Renal cortex interstitium (tissue), 15 donors: ENCODE measurements around the gene MTCH2. TPM values are rescaled to one million over a fixed set of nuclear protein-coding genes. Genes with fewer than 3 reads are reported as not detected.
A peak's percentile ranks its signal among the peaks of the same experiment; 100 is the strongest.
"Not testable (repeated sequence)": the region's sequence is repeated elsewhere in the genome, so short reads cannot be mapped to it uniquely, and the experiment has no call there.

Source experiments
- DNase-seq, 11 donors: peaks; one replicate each; pipeline ENCODE4 v3.0.0-alpha.2; 2013; ENCODE audit warnings: low read depth in 9 of 11, low spot score in 4 of 11; ENCODE audit errors: extremely low read depth in 1 of 11
- long read RNA-seq, 16 experiments: transcript quantifications; one replicate each; lab custom pipeline, GENCODE V29; 2026
- polyA plus RNA-seq, 3 donors: library from polyadenylated mRNA; unstranded; fragments of 120-200 nt; gene quantifications; one replicate each; pipeline ENCODE4 v1.2.1, GENCODE V29; 2013; ENCODE audit not compliant: insufficient read length in 3 of 3

The MTCH2 gene
- polyA plus RNA-seq = 100 to 1,000 TPM; 107 to 130 (median 124) TPM
- long read RNA-seq, donor 1, transcript MTCH2-201 (13 exons, 2,587 nt) = major isoform, 20 of 22 reads
- long read RNA-seq, donor 1, partial matches to known transcripts = 0 of 22 reads
- long read RNA-seq, donor 1, other reads (novel, unspliced or antisense) = 0 of 22 reads
- long read RNA-seq, donor 2, transcript MTCH2-201 (13 exons, 2,587 nt) = major isoform, 19 of 36 reads
- long read RNA-seq, donor 2, partial matches to known transcripts = 15 of 36 reads
- long read RNA-seq, donor 2, other reads (novel, unspliced or antisense) = 0 of 36 reads
- long read RNA-seq, donor 3, transcript MTCH2-201 (13 exons, 2,587 nt) = major isoform, 36 of 51 reads
- long read RNA-seq, donor 3, partial matches to known transcripts = 7 of 51 reads
- long read RNA-seq, donor 3, other reads (novel, unspliced or antisense) = 7 of 51 reads
- long read RNA-seq, donor 4, transcript MTCH2-201 (13 exons, 2,587 nt) = major isoform, 25 of 30 reads
- long read RNA-seq, donor 4, partial matches to known transcripts = 5 of 30 reads
- long read RNA-seq, donor 4, other reads (novel, unspliced or antisense) = 0 of 30 reads
- long read RNA-seq, donor 5 = 0 reads
- long read RNA-seq, donor 6, transcript MTCH2-201 (13 exons, 2,587 nt) = major isoform, 23 of 30 reads
- long read RNA-seq, donor 6, partial matches to known transcripts = 6 of 30 reads
- long read RNA-seq, donor 6, other reads (novel, unspliced or antisense) = 0 of 30 reads
- long read RNA-seq, donor 7, transcript MTCH2-201 (13 exons, 2,587 nt) = major isoform, 28 of 42 reads
- long read RNA-seq, donor 7, partial matches to known transcripts = 14 of 42 reads
- long read RNA-seq, donor 7, other reads (novel, unspliced or antisense) = 0 of 42 reads
- long read RNA-seq, donor 8, transcript MTCH2-201 (13 exons, 2,587 nt) = major isoform, 55 of 81 reads
- long read RNA-seq, donor 8, partial matches to known transcripts = 14 of 81 reads
- long read RNA-seq, donor 8, other reads (novel, unspliced or antisense) = 9 of 81 reads
- long read RNA-seq, donor 9, transcript MTCH2-201 (13 exons, 2,587 nt) = major isoform, 20 of 50 reads
- long read RNA-seq, donor 9, partial matches to known transcripts = 29 of 50 reads
- long read RNA-seq, donor 9, other reads (novel, unspliced or antisense) = 0 of 50 reads
- long read RNA-seq, donor 10, transcript MTCH2-201 (13 exons, 2,587 nt) = major isoform, 24 of 92 reads
- long read RNA-seq, donor 10, partial matches to known transcripts = 65 of 92 reads
- long read RNA-seq, donor 10, other reads (novel, unspliced or antisense) = 0 of 92 reads
- long read RNA-seq, donor 11, transcript MTCH2-201 (13 exons, 2,587 nt) = major isoform, 23 of 28 reads
- long read RNA-seq, donor 11, partial matches to known transcripts = 5 of 28 reads
- long read RNA-seq, donor 11, other reads (novel, unspliced or antisense) = 0 of 28 reads
- long read RNA-seq, donor 12, transcript MTCH2-201 (13 exons, 2,587 nt) = major isoform, 7 of 18 reads
- long read RNA-seq, donor 12, partial matches to known transcripts = 10 of 18 reads
- long read RNA-seq, donor 12, other reads (novel, unspliced or antisense) = 0 of 18 reads
- long read RNA-seq, donor 13 = 0 reads
- long read RNA-seq, donor 14, transcript MTCH2-201 (13 exons, 2,587 nt) = major isoform, 22 of 70 reads
- long read RNA-seq, donor 14, partial matches to known transcripts = 46 of 70 reads
- long read RNA-seq, donor 14, other reads (novel, unspliced or antisense) = 0 of 70 reads
- long read RNA-seq, donor 15, transcript MTCH2-201 (13 exons, 2,587 nt) = major isoform, 11 of 16 reads
- long read RNA-seq, donor 15, partial matches to known transcripts = 5 of 16 reads
- long read RNA-seq, donor 15, other reads (novel, unspliced or antisense) = 0 of 16 reads
- long read RNA-seq, donor 16, transcript MTCH2-201 (13 exons, 2,587 nt) = major isoform, 67 of 91 reads
- long read RNA-seq, donor 16, partial matches to known transcripts = 15 of 91 reads
- long read RNA-seq, donor 16, other reads (novel, unspliced or antisense) = 9 of 91 reads

- peak; percentile 91 to 98 (median 96) for DNase-seq
Measured at GRCh38 chr11:47642099-47642855, at the start of gene MTCH2. Gene MTCH2 (minus strand): TSS chr11:47642559. CDS start chr11:47642465, 94 bp downstream.

- DNase-seq = no peak
Measured at GRCh38 chr11:47691979-47692378, 49.6 kb upstream of the MTCH2 start.

GRCh38 chr11:47689480-47689879 lies 47.1 kb upstream of the MTCH2 start:
- no peak for DNase-seq

DNA sequence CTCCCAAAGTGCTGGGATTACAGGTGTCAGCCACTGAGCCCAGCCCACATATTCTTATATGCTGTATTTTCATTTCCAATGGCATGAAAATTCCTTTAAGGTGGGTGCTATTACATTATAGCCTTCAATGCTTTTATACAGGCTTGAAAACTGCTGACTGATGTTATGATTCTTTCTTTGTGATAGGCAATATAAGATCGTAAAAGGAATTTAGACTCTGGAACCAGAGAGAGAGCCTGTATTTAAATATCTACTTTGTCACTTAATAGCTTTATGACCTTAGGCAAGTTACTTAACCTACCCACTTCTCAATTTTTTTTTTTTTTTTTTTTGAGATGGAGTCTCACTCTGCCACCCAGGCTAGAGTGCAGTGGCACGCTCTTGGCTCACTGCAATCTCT lies 46.6 kb upstream of the MTCH2 start:
- DNase-seq = no peak

DNA sequence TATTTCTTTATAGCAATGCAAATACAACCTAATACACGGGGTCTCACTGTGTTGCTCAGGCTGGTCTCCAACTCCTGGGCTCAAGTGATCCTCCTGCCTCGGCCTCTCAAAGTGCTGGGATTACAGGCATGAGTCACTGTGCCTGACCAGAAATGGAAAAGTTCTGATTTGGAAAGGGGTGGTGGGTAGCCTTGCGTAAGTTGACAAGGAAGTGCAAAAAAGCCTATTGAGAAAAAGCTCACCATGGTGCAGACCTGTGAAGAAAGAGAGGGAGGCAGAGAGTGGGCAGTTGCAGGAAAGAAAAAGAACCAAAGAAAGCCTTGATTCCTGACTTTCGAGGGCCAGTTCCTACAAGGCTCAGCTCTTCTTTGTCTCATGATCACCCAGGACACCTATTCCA lies 45.8 kb upstream of the MTCH2 start:
- no peak for DNase-seq

GRCh38 chr11:47686704-47687103 lies 44.3 kb upstream of the MTCH2 start:
- DNase-seq = not testable (repeated sequence)

DNA sequence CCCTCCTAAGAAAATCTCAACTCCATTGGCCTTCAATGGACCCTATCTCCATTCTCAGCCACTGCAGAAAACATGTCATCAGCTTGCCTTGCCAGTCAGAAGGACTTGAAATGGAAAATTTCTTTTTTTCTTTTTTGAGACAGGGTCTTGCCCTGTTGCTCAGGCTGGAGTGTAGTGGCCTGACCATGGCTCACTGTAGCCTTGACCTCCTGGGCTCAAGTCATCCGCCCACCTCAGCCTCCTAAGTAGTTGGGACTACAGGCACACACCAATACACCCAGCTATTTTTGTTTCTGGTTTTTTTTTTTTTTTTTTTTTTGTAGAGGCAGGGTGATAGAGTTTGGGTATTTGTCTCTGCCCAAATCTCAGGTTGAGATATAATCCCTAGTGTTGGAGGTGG lies 43.8 kb upstream of the MTCH2 start:
- DNase-seq = no peak

DNA sequence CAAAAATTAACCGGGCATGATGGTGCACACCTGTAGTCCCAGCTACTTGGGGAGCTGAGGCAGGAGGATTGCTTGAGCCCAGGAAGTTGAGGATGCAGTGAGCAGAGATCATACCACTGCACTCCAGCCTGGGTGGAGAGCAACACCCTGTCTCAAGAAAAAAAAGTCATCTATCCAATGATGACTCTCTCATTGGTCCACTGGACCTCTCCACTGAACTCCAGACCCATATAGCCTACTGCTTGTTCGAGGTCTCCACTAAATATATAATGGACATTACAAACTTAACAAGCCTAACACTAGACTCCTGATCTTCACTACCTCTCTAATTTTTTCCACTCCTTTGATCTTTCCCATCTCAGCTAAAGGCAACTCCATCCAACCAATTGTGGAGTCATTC lies 33.5 kb upstream of the MTCH2 start:
- DNase-seq = no peak

DNA sequence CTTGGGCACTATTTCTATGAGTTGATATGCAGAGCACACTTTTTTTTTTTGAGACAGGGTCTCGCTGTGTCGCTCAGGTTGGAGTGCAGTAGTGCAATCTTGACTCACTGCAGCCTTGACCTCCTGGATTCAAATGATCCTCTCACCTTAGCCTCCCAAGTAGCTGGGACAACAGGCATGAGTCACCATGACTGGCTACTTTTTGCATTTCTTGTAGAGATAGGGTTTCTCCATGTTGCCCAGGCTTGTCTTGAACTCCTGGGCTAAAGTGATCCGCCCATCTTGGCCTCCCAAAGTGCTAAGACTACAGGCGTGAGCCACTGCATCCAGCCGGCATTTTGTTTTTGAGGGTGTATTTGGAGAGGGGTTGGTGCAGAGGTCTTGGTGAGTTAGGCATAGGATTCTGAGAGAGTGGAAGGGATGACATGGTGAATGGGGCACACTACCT lies 29.9 kb upstream of the MTCH2 start:
- DNase-seq = no peak

GRCh38 chr11:47669856-47670255 lies 27.5 kb upstream of the MTCH2 start:
- no peak for DNase-seq

- no peak for DNase-seq
Measured at GRCh38 chr11:47668665-47669064, 26.3 kb upstream of the MTCH2 start.

- no peak for DNase-seq
Measured at GRCh38 chr11:47667555-47667954, 25.2 kb upstream of the MTCH2 start.

DNA sequence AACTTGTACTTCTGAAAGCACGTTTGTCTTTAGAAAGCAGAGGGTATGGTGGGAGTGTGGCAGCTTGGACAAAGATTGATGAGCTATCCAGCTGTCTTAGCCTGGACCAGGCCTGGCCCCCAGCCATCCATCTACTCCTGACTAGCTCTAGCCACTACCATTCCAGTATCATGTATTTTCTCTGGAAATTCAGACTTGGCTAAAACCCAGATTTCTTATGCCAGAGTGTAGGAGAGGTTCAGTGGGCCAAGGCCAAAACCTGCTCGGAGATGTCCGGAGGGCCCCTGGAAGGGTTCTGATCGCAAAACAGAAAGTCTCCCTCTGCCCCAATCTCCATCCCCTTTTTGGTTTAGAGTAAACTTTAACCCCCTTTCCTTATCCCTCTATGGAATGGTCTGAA lies 24.8 kb upstream of the MTCH2 start:
- DNase-seq = peak in 5 of 11 donors; percentile 4 to 28 (median 9)

DNA sequence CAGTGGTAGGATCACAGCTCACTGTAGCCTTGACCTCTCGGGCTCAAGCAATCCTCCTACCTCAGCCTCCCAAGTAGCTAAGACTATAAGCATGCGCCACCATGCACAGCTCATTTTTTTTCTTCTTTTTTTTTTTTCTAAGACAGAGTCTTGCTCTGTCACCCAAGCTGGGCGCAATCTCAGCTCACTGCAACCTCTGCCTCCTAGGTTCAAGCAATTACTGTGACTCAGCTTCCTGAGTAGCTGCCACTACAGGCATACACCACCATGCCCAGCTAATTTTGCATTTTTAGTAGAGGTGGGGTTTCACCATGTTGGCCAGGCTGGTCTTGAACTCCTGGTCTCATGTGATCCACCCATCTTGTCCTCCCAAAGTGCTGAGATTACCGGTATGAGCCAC lies 22.6 kb upstream of the MTCH2 start:
- not testable (repeated sequence) for DNase-seq

DNA sequence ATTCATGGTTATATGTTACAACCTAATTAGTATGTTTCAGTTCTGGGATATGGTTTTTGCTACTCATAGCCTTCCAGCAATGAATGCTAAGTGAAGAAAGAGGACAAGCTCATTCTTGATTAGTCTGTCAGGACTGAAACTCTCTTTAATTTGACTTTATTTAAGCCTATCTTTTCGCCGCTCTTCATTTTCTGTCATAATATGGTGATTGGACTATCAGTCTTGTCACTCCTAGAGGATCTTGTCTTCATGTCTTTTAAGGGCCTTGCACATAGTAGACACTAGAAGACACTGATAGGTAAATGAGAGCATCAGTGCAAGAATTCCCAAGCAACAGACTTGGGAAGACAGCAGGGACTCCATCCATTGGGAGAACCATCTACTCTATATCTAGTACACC lies 18.9 kb upstream of the MTCH2 start:
- no peak for DNase-seq

- DNase-seq = peak in 6 of 11 donors; percentile 33 to 71 (median 50)
Measured at GRCh38 chr11:47659276-47659675, 16.9 kb upstream of the MTCH2 start.
